Hepatocyte (in vitro differentiated cells): ENCODE data around the gene GAREM2. TPM values are rescaled to one million over a fixed set of nuclear protein-coding genes. Genes with fewer than 3 reads are reported as not detected.

Source experiments
- DNase-seq: peaks from one replicate; pipeline ENCODE4 v3.0.0-alpha.2; 2016; ENCODE audit warnings: low spot score
- H2AFZ ChIP-seq: fragments of 200-600 bp; sonication (generic); 2 replicates; pipeline ENCODE4 v1.6.0; 2016; ENCODE audit warnings: antibody characterized with exemption, mild to moderate bottlenecking
- H3K27ac ChIP-seq: fragments of 200-600 bp; sonication (generic); 2 replicates; pipeline ENCODE4 v1.5.1; 2016; ENCODE audit warnings: mild to moderate bottlenecking
- H3K27me3 ChIP-seq: fragments of 200-600 bp; sonication (generic); 2 replicates; pipeline ENCODE4 v1.6.1; 2016
- H3K36me3 ChIP-seq: fragments of 200-600 bp; sonication (generic); replicated peaks from 2 replicates; pipeline ENCODE4 v1.5.1; 2016; ENCODE audit warnings: low read depth; ENCODE audit not compliant: insufficient read depth
- H3K4me1 ChIP-seq: fragments of 200-600 bp; sonication (generic); 2 replicates; pipeline ENCODE4 v1.5.1; 2016; ENCODE audit warnings: mild to moderate bottlenecking, moderate library complexity; ENCODE audit not compliant: insufficient read depth
- H3K4me2 ChIP-seq: fragments of 200-600 bp; sonication (generic); 2 replicates; pipeline ENCODE4 v1.6.0; 2016
- H3K4me3 ChIP-seq: fragments of 200-600 bp; sonication (generic); 2 replicates; pipeline ENCODE4 v1.5.1; 2016; ENCODE audit warnings: mild to moderate bottlenecking
- H3K79me2 ChIP-seq: fragments of 200-600 bp; sonication (generic); 2 replicates; pipeline ENCODE4 v1.6.0; 2017; ENCODE audit warnings: mild to moderate bottlenecking
- H3K9me2 ChIP-seq: fragments of 200-600 bp; sonication (generic); replicated peaks from 2 replicates; pipeline ENCODE4 v1.6.0; 2017; ENCODE audit warnings: mild to moderate bottlenecking; ENCODE audit not compliant: insufficient read depth
- H3K9me3 ChIP-seq: fragments of 200-600 bp; sonication (generic); 2 replicates; pipeline ENCODE4 v1.5.1; 2016; ENCODE audit warnings: low read depth, mild to moderate bottlenecking
- H4K20me1 ChIP-seq: fragments of 200-600 bp; sonication (generic); 2 replicates; pipeline ENCODE4 v1.6.0; 2016; ENCODE audit warnings: mild to moderate bottlenecking; ENCODE audit not compliant: insufficient read depth, poor library complexity, severe bottlenecking
- EZH2 ChIP-seq: fragments of 200-600 bp; sonication (generic); IDR thresholded peaks from 2 replicates; pipeline ENCODE4 v1.6.1; 2016; ENCODE audit warnings: antibody characterized with exemption, mild to moderate bottlenecking, borderline replicate concordance
- EZH2phosphoT487 ChIP-seq: fragments of 200-600 bp; sonication (generic); IDR thresholded peaks from one replicate; pipeline ENCODE4 v1.6.1; 2018; ENCODE audit warnings: antibody characterized with exemption, mild to moderate bottlenecking, low read depth, moderate library complexity; ENCODE audit not compliant: unreplicated experiment, severe bottlenecking
- WGBS: methylation state at CpG from one replicate; pipeline ENCODE4 v1.1.6; 2016; ENCODE audit warnings: low lambda C conversion rate; ENCODE audit errors: missing lambda C conversion rate; 5-methylcytosine and 5-hydroxymethylcytosine counted together
- polyA plus RNA-seq: library from polyadenylated mRNA; unstranded; fragments of >200 nt; fragmentation: Nextera tagmentation; extraction: Ambion mirVana; gene quantifications from 2 replicates; pipeline ENCODE4 v1.2.1, GENCODE V29; 2016
- total RNA-seq: library from RNA; depleted of rRNA; stranded (reverse); fragments of >200 nt; gene quantifications from 2 replicates; pipeline ENCODE4 v1.2.3, GENCODE V29; 2014
- TF ChIP-seq, protein P1 (sequence below): fragments of 200-600 bp; sonication (generic); IDR thresholded peaks from 2 replicates; pipeline ENCODE4 v1.5.1; 2016; ENCODE audit warnings: antibody characterized with exemption, mild to moderate bottlenecking; ENCODE audit not compliant: poor library complexity

The GAREM2 gene
- total and polyA plus RNA-seq, 2 experiments from 2014 or later = 4.7 to 5.1 TPM

DNA sequence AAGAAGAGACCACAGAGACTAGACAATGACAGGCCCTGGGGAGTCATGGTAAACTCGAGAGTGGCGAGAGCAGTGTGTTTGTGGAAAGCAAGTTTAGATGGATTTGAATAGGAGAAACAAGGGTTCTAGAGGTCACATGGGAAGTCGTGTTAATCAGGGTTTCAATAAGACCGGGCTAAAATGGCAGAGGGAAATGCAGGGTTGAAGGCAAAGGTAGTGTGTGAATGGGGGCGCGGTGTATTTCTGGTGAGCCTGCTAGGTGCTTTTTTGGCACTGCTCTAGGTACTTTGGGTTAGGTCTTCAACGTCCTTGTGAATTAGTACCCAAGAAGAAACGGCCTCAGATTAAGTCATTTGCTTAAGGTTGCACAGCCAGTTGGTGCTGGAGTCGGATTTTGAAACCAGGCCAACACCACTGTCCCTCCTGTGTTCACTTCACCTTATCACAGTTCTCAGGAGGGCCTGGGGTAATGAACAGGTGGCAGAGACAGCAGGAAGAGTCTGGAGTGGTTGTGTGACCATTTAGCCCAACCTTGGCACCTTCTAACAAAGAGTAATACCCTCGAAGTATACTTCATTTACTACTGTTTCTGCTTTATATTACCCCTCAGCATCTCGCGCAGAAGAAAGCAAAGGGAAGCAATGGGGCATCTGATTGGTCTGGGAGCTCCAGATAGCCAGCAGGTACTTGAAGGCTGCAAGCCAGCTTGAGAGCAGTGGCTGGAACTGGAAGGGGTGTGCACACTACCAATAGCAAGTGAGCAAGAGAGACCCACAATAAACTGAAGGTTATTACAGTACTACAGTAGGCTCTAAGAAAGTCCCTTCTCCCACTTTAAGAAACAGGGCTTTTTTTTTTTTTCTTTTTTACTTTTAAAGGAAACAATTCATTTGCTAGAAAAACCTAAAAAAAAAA lies 33.4 kb upstream of the GAREM2 start:
- H3K4me3 ChIP-seq = no peak overlapping the region
- no peaks in the 10 kb centered on the region for H3K9me2 ChIP-seq
- H3K36me3 ChIP-seq = no peaks in the 10 kb centered on the region
- no peaks in the 10 kb centered on the region for H4K20me1 ChIP-seq
- H2AFZ ChIP-seq = no peak overlapping the region
- no peaks in the 10 kb centered on the region for H3K9me3 ChIP-seq
- no peak for TF ChIP-seq EZH2phosphoT487
- TF ChIP-seq EZH2 = no peak
- TF ChIP-seq, protein P1, sequence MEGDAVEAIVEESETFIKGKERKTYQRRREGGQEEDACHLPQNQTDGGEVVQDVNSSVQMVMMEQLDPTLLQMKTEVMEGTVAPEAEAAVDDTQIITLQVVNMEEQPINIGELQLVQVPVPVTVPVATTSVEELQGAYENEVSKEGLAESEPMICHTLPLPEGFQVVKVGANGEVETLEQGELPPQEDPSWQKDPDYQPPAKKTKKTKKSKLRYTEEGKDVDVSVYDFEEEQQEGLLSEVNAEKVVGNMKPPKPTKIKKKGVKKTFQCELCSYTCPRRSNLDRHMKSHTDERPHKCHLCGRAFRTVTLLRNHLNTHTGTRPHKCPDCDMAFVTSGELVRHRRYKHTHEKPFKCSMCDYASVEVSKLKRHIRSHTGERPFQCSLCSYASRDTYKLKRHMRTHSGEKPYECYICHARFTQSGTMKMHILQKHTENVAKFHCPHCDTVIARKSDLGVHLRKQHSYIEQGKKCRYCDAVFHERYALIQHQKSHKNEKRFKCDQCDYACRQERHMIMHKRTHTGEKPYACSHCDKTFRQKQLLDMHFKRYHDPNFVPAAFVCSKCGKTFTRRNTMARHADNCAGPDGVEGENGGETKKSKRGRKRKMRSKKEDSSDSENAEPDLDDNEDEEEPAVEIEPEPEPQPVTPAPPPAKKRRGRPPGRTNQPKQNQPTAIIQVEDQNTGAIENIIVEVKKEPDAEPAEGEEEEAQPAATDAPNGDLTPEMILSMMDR = no peak
- no peak for DNase-seq
- 86% methylated on average over 12 of the region's 12 CpGs for WGBS
- no peak overlapping the region for H3K4me2 ChIP-seq
- H3K27ac ChIP-seq = no peak overlapping the region
- H3K27me3 ChIP-seq = no peaks in the 10 kb centered on the region
- no peaks in the 10 kb centered on the region for H3K4me1 ChIP-seq
- no peaks in the 10 kb centered on the region for H3K79me2 ChIP-seq

DNA sequence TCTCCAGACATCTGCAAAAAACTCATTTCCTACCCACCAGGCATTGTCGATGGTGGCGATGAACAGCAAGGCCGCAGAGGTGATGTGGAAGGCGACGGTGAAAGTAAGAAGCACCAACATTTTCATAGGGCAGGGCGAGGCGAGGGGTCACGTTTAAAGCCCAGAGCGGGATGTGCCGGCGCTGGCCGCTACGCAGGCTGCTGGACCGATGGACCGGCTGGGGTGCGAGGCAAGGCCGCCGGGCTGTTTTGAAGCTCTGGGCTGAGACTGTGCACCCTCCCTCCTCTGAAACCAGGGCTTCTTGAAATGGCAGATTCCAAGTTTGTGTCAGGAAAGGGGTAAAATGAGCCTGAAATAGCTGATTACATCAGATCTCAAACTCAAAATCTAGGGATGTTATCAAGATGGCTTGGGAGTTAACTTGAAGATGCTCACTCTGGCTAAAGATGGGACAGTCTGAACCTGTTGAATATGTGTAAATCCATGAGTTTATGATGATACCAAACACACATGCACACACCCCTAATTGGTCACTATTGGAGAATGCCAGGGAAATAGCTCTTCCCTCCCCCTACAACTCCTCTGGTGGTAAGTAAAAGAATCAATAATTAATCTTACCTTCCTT lies 31.6 kb upstream of the GAREM2 start:
- 90% methylated on average over 18 of the region's 18 CpGs for WGBS
- H3K27me3 ChIP-seq = no peaks in the 10 kb centered on the region
- no peaks in the 10 kb centered on the region for H3K9me3 ChIP-seq
- H3K4me2 ChIP-seq = no peak overlapping the region
- no peaks in the 10 kb centered on the region for H3K79me2 ChIP-seq
- H3K4me1 ChIP-seq = no peaks in the 10 kb centered on the region
- TF ChIP-seq EZH2phosphoT487 (no peak), EZH2 (no peak)
- TF ChIP-seq, protein P1 = no peak
- DNase-seq = no peak
- no peak overlapping the region for H2AFZ ChIP-seq
- H3K4me3 ChIP-seq = no peak overlapping the region
- no peaks in the 10 kb centered on the region for H4K20me1 ChIP-seq
- no peaks in the 10 kb centered on the region for H3K36me3 ChIP-seq
- H3K9me2 ChIP-seq = no peaks in the 10 kb centered on the region
- H3K27ac ChIP-seq = no peak overlapping the region

DNA sequence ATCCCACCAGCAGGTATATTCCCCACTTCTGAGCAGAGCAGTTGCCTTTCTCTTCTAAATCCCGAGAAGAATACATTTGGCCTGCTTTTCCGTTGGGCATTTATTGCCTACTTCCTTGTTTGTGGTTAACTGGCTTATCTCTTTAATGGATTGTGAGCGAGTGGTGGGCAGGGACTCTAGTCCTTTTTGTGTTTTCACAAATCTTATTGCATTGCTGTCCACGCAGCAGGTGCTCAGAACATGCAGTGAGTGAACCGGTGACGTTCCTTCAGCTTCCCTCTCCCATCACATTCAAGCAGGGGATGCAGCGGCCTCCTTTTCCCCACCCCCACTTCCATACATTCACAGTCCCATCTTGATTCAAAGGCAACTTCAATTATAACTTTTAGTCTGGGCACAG lies 28.9 kb upstream of the GAREM2 start:
- H3K27ac ChIP-seq = peak overlapping the region; percentile 42

More for the DNA sequence above, 28.9 kb upstream of the GAREM2 start:
- TF ChIP-seq EZH2phosphoT487 (no peak), EZH2 (no peak)
- TF ChIP-seq, protein P1 = no peak
- Histone ChIP-seq H3K4me2 (peak overlapping the region; percentile 50), H4K20me1 (no peaks in the 10 kb centered on the region), H3K27me3 (no peaks in the 10 kb centered on the region), H3K79me2 (no peaks in the 10 kb centered on the region), H3K36me3 (no peaks in the 10 kb centered on the region), H2AFZ (no peak overlapping the region), H3K9me2 (no peaks in the 10 kb centered on the region), H3K9me3 (no peaks in the 10 kb centered on the region), H3K4me1 (no peaks in the 10 kb centered on the region), H3K4me3 (no peak overlapping the region)
- 39% methylated on average over 7 of the region's 7 CpGs for WGBS
- DNase-seq = peak; percentile 28
